Pulmonary artery endothelial cell (primary cell): Measurements from ENCODE around the gene NUDT19. TPM values are rescaled to one million over a fixed set of nuclear protein-coding genes. Genes with fewer than 3 reads are reported as not detected.
A peak's percentile ranks its signal among the peaks of the same experiment; 100 is the strongest.
"Not testable (repeated sequence)": the region's sequence is repeated elsewhere in the genome, so short reads cannot be mapped to it uniquely, and the experiment has no call there.

ENCODE experiments used
- DNase-seq: peaks from one replicate; pipeline ENCODE4 v3.0.0-alpha.2; 2011; ENCODE audit warnings: low read depth, low spot score
- total RNA-seq: library from RNA; depleted of rRNA; stranded (reverse); fragments of >200 nt; gene quantifications from 2 replicates; pipeline ENCODE4 v1.2.3, GENCODE V29; 2014

The NUDT19 gene
- total RNA-seq = 9.5 and 9.8 TPM in 2 replicates

DNA sequence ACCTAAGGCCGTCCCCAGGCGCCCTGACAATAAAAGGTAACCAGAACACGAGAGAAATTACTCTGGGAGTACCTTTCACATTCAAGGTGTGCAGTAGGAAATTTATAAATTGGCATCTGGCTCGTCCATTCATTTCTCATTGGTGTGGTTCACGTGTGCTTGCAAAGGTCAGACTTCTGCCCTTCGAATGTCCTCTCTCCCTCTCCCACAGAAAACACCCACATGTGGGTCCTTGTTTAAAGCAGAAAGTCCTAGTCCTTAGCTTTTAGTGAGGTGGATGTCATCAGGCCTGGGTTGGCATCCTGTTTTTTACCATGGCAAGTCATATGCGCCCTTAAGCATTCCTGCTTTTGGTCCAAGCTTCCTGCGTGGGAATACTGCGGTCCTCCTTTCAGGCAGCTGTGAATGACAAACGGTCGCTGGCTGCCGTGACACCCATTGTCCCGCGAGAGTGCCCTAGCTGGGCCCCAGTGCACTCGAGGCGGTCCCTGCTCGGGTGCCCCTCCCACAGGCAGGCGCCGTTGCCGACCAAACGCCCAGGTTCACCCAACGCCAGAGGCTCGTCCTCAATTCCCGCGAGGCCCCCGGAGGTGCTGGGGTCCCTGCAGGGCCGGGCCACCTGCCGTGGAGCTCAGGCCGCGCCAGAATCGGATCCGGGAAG lies at the start of gene NUDT19:
TSS of gene NUDT19 (plus strand) at position 531 of the 661 bp plus-strand sequence. CDS start 140 bp downstream, outside the sequence.
- peak; percentile 35 for DNase-seq

DNA sequence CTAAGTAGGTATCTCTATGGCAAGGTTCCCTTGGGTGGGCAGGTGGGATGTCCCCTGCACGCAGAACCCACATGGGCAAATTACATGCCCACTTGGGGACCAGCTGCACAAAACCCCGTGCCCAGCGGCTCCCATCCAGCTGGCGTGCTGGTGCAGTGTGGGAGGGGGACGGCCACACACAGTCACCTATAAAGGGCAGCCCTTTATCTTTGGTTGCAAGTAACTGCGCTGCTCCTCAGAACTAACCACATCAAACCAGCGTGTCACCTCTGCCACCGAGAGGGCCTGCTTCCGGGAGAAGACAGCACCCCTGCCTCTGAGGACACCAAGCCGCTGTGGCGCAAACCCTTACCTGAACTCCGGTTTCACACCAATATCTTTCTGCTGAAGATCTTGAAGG lies 48.9 kb upstream of the NUDT19 start:
- DNase-seq = no peak

DNA sequence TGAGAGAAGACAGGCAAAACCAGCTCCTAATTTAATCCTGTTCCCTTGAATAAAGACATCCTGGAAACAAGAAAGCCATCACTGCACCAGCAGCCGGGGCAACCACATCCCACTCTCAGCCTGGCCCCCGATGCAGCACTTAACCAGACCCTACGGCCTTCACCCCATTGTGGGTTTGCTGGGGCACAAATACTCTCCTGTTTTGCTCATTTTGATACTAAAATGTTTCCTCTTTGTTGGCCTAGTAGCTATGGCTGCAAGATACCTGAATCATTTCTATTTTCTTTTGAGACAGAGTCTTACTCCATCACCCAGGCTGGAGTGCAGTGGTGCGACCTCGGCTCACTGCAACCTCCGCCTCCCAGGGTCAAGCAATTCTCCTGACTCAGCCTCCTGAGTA lies 45.1 kb upstream of the NUDT19 start:
- DNase-seq = no peak

DNA sequence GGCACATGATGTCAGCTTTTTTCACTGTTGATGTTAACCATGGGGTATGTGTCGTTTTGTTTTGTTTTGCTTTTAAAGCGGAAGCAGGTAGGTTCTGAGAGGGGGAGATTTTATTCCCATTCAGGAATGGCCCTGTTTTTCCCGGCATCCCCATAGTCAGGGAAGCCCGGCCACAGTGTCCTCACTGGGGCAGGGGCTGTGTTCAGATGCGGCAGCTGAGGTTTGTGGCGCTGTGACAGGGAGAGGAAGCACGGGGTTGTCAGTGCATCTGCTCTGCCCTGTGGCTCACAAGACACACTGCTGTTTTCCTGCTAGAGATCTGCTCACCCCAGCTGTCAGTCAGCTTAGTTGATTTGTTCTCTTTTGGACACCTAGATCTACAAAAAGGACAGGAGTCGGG lies 44.3 kb upstream of the NUDT19 start:
- DNase-seq = no peak

DNA sequence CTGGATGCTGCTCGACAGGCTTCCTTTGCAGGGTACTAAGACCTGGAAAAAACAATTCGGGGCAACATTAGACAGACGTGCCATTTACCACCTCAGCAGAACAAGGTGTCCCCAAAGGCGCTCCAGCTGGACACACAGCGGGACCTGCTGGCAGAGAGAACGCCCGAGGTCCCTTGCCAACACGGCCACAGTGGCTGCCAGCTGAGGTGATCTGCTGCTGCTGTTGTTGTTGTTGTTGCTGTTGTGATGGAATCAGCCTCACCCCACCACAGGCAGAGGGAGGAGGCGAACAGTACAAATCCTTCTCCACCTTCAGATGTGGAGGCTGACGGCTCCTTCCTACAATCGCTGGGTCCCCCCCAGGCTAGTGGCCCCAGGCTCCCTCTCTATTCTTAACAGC lies 41.9 kb upstream of the NUDT19 start:
- DNase-seq = no peak

DNA sequence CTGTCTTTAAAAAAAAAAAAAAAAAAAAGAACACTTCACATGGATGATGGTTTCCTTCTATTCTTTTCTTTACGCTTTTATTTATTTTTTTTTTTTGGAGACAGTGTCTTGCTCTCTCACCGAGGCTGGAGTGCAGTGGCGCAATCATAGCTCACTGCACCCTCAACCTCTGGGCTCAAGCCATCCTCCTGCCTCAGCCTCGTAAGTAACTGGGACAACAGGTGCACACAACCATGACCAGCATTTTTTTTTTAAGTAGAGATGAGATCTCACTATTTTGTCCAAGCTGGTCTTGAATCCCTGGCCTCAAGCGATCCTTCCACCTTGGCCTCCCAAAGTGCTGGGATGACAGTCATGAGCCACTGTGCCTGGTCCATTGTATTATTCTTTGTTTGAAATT lies 41.0 kb upstream of the NUDT19 start:
- DNase-seq = no peak

DNA sequence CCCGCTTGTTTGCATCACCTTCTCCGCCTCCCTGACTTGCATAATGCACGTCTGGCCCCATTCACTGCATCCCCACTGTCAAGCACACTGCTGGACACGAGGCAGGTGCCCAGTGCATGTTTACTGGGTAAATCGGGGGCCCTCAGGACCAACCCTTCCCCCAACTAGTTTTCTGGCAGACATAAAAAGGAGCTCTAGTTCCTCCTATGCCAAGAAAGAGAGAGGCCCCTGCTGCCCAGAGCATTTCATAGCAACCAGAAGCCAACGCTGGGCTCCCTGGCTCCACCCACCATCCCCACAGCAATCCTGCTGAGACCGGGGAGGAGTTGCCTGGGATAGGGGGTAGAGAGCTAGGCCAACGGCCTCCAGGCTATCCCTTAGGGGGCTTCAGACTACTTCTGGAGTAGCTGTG lies 39.9 kb upstream of the NUDT19 start:
- DNase-seq = no peak

DNA sequence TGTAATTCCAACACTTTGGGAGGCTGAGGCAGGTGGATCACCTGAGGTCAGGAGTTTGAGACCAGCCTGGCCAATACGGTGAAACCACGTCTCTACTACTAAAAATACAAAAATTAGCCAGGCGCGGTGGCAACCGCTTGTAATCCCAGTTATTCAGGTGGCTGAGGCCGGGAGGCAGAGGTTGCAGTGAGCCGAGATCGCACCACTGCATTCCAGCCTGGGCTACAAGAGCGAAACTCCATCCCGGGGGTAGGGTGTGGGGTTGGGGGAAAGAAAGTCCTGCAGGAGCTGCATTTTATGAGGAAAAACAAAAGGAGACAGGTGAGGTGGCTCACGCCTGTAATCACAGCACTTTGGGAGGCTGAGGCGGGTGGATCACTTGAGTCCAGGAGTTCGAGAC lies 39.3 kb upstream of the NUDT19 start:
- not testable (repeated sequence) for DNase-seq

DNA sequence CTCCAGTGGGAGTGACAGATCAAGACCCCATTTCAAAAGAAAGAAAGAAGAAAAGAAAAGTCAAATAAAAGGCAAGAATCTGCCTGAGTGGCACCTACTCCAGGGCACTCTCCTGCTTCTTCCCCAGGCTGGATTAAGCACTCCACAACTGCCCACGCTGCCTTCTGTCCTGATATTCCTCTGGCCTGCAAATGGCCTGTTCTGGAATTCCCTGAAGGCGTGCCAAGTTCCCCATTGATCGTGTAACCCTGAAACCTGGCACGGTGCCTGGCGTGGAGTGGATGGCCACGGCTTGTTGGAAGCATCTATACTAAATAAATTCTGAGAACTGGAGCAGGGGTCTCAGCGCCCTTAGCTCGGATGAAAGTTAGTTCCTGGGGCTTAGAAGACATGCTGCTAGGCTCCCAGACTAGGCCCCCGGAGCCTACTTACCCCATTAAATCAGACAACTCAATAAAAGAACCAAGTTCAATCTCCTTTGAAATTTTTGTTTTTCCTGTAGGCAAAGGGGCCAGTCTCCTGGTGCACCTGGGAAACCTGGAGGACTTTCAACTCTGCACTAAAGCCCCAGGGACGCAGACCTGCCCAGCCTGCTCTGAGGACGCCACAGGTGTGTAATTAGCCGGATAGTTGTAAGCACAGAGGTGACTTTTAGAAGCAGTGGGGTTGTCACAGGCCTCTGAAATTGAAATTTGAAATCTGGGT lies 38.6 kb upstream of the NUDT19 start:
- peak; percentile 29 for DNase-seq

DNA sequence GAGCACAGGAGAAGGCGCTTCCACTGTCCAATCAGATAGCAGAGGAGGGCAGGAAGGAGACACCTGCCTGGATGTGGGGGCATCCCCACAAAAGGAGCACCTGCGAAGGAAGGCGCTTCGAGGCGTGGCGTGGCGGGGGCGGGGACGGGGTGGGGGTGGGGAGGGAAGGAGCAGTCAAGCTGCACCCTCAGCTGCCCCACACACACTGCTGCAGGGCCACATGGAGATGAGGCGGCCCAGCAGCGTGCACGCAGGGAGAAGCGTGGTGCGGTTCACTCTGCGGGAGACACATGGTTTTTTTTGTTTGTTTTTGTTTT lies 38.1 kb upstream of the NUDT19 start:
- no peak for DNase-seq

DNA sequence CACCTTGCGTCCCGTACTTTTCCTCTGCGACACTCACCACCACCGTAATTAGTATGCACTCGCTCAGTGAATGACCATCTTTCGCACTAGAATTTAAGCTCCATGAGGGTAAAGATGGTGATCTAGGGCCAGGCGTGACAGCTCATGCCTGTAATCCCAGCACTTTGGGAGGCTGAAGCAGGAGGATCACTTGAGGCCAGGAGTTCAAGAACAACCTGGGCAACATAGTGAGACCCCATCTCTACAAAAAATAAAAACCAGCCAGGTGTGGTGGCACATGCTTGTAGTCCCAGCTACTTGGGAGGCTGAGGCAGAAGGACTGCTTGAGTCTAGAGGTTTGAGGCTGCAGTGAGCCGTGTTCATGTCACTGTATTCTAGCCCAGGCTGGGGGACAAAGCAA lies 35.2 kb upstream of the NUDT19 start:
- DNase-seq = not testable (repeated sequence)

DNA sequence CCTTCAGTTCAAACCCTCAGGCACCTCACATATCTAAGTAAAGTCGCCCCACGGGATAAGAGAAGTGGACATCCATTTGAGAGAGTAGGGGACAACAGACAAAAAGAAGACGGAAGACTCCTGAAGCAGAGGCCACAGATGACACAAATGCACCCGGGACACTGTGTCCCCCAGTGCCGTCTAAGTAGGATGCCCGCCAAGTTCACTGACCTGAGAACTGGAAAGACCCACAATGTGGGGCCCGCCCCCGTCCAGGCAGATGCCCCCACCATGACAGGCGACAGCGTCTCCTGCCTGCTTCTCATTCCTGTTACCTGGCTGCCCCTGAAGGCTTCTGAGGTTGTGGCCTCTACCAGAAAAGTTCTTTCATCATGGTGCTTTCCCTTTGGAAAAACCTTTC lies 33.5 kb upstream of the NUDT19 start:
- DNase-seq = no peak

DNA sequence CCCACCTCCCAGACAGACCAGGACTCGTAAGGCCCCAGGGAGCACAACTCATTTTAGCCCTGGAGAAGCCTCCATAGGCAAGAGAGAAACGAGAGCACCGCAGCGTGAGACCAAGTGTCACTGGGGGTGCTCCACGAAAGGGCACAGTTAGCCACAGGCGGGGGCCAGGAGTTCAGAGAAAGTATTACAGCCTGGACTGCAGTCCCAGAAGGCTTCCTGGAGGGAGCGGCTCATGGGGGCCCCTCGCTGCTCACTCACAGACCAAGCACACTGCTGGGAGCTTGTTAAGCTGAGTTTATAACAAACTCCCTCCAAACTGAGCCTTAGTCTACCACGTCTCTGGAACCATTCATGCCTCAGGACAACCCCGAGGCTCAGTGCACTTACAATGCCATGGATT lies 33.1 kb upstream of the NUDT19 start:
- no peak for DNase-seq

DNA sequence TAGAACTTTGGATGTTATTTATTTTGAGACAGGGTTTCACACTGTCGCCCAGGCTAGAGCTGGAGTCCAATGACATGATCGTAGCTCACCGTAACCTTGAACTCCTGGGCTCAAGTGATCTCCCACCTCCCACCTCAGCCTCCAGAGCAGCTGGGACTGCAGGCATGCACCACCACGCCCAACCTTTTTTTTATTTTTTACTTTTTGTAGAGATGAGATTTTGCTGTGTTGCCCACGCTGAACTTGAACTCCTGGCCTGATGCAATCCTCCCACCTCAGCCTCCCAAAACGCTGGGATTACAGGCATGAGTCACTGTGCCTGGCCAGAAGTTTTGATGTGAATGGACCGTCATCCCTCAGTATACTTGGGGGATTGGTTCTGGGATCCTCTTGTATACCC lies 30.3 kb upstream of the NUDT19 start:
- DNase-seq = no peak

DNA sequence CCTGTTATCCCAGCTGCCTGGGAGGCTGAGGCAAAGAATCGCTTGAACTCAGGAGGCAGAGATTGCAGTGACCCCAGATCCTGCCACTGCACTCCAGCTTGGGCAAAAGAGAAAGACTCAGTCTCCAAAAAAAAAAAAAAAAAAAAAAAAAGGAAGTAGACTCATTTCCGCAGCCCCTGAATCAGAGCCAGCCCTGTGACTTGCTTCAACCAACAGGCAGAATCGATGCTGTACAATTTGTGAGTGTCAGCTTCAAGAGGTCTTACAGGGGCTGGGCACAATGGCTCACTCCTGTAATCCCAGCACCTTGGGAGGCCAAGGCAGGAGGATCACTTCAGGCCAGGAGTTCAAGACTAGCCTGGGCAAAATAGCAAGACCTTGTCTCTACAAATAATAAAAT lies 29.4 kb upstream of the NUDT19 start:
- DNase-seq = peak; percentile 81

DNA sequence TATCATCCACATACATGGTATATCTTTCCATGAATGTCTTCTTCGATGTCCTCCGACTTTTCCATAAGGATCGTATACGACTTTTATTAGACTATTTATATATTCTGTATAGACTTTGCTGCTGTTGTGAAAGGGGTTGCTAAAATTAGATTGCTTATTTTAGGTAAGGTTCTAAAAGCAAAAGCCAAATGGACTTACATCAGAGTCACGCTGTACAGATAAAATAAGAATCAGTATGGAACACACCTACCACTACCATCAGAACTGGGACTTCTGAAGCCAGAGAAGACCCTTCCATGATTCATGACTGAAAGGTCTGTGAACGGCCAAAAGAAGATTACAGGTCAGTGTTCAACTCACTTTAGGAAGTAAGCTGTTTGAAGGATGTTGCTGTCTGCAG lies 25.5 kb upstream of the NUDT19 start:
- no peak for DNase-seq

DNA sequence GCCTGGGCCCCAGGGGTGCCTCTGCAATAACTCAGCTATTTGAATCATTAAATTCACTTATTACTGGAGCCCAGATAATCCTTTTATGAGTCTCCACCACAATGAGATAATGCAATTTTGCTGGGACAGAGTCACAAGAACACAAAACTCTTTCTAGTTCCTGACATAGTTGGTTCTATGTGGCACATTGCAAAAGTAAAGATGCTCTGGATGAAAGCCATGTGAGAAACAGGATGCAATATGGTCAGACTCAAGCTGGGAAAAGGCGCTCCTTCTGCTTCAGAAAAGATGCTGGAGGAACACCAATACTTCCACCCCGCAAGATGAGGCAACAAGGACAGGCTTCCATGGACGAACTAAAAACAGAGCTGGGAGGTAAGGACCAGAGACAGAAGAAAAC lies 22.3 kb upstream of the NUDT19 start:
- DNase-seq = no peak

DNA sequence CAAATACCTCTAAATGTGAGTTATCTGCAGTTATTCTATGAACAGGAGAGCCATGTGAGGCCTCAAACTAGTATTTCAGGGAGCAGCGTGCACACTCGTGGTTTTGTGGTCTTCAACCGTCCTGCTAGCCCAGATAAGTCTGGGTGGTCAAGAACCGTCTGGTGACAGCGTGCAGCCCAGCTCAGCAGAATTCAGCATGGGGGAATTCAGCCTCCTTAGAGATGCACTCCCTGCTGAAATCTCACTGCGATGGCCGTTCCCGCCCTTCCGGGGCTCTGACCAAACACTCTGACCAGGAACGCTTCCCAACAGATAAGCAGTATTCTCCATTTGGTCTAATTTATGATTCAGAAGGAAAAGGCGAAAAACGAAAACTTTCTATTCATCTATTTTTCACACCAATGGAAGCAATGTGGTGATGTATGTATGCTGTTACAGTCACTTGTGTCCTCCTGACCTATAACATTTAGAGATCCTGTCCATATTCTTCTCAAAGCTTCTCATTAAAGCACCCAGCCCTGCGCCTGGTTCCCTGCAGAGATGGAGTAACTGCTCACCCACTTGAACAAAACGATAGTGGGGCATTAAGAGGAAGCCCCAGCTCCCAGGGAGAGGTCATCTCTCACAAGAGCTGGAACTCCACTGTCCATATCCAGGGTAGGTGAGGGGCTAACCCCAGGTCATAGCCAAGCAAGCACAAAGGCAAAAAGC lies 19.6 kb upstream of the NUDT19 start:
- no peak for DNase-seq

DNA sequence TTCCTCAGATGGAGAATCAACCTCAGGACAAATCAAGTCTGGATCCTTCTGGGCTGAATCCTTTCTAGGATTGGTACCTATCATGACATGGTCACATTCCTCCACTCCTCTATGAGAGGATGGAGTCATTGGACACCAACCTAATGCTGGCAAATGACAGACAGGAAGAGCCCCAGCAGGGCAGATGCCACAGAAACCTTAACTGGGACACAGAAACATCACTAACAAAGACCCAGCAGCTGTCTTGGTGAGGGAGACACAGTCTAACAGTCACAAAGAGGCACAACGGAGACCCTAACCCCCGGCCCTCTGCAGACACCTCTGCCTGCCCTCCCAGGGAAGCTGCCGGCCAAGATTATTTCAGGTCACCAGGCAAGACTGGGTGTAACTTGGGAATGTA lies 18.8 kb upstream of the NUDT19 start:
- DNase-seq = no peak

DNA sequence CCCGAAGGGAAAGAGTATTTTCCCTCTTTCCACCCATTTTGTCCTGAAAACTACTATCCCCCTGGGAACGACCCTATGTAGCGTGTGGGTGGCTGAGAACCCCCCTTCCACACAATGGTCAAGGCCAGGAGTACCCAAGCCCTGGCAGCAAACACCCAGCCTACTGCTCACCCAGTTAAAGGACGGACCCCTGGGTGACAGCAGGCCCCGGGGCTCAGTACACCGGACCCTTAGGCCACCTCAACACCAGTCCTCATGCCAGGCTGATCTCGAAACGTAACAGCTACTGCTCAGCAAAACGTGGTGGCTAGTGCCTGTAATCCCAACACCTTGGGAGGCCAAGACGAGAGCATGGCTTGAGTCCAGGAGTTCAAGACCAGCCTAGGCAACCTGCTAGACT lies 18.0 kb upstream of the NUDT19 start:
- DNase-seq = no peak

DNA sequence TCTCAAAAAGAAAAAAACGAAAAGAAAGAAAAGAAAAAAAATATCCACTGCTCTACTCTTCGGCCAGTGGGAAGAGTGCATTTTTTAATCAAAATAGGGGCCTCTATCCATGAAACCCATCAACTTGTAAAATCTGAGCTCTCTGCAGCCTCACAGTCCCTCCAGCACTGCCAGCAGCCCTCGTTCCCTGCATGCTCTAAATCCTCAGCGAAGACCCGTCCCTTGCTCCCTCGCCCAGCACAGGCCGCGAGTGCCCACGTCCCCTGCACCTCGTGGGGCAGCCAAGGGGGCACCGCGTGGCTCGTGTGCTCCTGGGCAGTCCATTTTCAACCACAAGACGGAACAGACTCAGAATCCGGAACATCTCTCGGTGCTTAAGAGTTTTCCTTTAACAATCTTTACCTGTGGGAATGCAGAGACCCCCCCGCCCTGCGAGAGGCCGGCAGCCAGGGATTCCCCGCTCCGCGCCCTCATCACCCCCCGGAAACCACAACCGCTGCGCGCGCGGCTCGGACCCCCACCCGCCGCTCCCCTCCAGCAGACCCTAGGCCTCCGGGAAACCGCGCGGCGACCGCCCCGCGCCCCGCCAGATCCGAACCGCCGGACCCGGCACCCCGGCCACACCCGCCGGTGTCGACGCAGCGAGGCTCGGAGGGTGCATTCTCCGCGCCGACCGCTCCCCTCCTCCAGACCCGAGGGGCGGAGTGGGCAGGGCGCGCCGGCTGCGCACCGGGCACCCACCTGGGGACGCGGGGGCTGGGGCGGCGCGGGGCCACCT lies 17.3 kb upstream of the NUDT19 start:
- no peak for DNase-seq
